ENCODE data around the gene ASTL. TPM values are rescaled to one million over a fixed set of nuclear protein-coding genes. Genes with fewer than 3 reads are reported as not detected.
A peak's percentile ranks its signal among the peaks of the same experiment; 100 is the strongest.

The ASTL gene
- total RNA-seq, 1 experiment from 2014 or later, result 0.79 TPM

- TF ChIP-seq, protein P1, sequence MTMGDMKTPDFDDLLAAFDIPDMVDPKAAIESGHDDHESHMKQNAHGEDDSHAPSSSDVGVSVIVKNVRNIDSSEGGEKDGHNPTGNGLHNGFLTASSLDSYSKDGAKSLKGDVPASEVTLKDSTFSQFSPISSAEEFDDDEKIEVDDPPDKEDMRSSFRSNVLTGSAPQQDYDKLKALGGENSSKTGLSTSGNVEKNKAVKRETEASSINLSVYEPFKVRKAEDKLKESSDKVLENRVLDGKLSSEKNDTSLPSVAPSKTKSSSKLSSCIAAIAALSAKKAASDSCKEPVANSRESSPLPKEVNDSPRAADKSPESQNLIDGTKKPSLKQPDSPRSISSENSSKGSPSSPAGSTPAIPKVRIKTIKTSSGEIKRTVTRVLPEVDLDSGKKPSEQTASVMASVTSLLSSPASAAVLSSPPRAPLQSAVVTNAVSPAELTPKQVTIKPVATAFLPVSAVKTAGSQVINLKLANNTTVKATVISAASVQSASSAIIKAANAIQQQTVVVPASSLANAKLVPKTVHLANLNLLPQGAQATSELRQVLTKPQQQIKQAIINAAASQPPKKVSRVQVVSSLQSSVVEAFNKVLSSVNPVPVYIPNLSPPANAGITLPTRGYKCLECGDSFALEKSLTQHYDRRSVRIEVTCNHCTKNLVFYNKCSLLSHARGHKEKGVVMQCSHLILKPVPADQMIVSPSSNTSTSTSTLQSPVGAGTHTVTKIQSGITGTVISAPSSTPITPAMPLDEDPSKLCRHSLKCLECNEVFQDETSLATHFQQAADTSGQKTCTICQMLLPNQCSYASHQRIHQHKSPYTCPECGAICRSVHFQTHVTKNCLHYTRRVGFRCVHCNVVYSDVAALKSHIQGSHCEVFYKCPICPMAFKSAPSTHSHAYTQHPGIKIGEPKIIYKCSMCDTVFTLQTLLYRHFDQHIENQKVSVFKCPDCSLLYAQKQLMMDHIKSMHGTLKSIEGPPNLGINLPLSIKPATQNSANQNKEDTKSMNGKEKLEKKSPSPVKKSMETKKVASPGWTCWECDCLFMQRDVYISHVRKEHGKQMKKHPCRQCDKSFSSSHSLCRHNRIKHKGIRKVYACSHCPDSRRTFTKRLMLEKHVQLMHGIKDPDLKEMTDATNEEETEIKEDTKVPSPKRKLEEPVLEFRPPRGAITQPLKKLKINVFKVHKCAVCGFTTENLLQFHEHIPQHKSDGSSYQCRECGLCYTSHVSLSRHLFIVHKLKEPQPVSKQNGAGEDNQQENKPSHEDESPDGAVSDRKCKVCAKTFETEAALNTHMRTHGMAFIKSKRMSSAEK (CRISPR knock-in tag; IDR thresholded peaks at IDR 0.05; ENCODE audit: borderline replicate concordance), result no peak
- TF ChIP-seq NR2C2 (CRISPR knock-in tag; IDR thresholded peaks at IDR 0.05), result no peak
- TF ChIP-seq CREM (CRISPR knock-in tag; IDR thresholded peaks at IDR 0.05), result no peak
- TF ChIP-seq TP53 (CRISPR knock-in tag; IDR thresholded peaks at IDR 0.05), result no peak
- no peak for TF ChIP-seq GTF2I (CRISPR knock-in tag; conservative IDR thresholded peaks at IDR 0.05)
- TF ChIP-seq ZNF317 (CRISPR knock-in tag; IDR thresholded peaks at IDR 0.05; ENCODE audit: borderline replicate concordance, low read depth), result no peak
- TF ChIP-seq ZNF219 (CRISPR knock-in tag; IDR thresholded peaks at IDR 0.05; ENCODE audit: borderline replicate concordance), result no peak
Observed at GRCh38 chr2:96186562-96186961, 48.3 kb upstream of the ASTL start (continued).

DNA sequence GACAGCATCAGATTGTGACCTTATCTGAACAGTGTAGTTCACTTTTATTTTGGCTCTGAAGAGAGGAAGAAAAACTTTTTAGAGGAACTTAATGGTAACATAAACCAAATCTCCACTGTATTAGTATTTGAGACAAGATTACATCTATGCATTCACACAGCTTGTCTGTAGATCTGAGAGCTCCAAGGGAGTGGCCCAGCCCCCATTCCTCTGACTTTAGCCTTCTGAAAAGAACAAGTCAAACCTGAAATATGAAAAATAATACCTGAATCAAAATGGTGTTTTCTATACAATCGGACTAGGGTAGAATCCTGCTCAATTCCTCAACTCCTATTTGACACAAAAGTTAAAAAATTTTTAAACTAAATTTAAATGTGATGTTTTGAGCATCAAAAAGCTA is 47.2 kb upstream of the ASTL start:
- Mint-ChIP-seq H3K4me3 (no peak overlapping the region), H3K27me3 (ENCODE audit: low read depth) (no peaks in the 10 kb centered on the region), H3K9me3 (no peaks in the 10 kb centered on the region), H3K36me3 (peaks cover 39% of the 10 kb centered on the region), H3K4me1 (no peaks in the 10 kb centered on the region), H3K27ac (no peak overlapping the region)
- ChIA-PET POLR2A (no interaction called here), CTCF (interaction anchor here (0.8 to 3.2 kb wide), 2 partner anchors 11 to 47 kb away, joined by 4 to 17 read pairs; partner anchors contain the start of gene ASTL)
- no peak for TF ChIP-seq FOXJ3 (CRISPR knock-in tag; IDR thresholded peaks at IDR 0.05; ENCODE audit: borderline replicate concordance)
- TF ChIP-seq, protein P2, sequence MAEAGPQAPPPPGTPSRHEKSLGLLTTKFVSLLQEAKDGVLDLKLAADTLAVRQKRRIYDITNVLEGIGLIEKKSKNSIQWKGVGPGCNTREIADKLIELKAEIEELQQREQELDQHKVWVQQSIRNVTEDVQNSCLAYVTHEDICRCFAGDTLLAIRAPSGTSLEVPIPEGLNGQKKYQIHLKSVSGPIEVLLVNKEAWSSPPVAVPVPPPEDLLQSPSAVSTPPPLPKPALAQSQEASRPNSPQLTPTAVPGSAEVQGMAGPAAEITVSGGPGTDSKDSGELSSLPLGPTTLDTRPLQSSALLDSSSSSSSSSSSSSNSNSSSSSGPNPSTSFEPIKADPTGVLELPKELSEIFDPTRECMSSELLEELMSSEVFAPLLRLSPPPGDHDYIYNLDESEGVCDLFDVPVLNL (CRISPR knock-in tag; IDR thresholded peaks at IDR 0.05; ENCODE audit: borderline replicate concordance, low read depth), result no peak
- no peak for TF ChIP-seq ZBTB21 (CRISPR knock-in tag; IDR thresholded peaks at IDR 0.05; ENCODE audit: borderline replicate concordance)
- TF ChIP-seq GTF2I (CRISPR knock-in tag; conservative IDR thresholded peaks at IDR 0.05), result no peak
- TF ChIP-seq ZNF219 (CRISPR knock-in tag; IDR thresholded peaks at IDR 0.05; ENCODE audit: borderline replicate concordance), result no peak
- TF ChIP-seq, protein P3, sequence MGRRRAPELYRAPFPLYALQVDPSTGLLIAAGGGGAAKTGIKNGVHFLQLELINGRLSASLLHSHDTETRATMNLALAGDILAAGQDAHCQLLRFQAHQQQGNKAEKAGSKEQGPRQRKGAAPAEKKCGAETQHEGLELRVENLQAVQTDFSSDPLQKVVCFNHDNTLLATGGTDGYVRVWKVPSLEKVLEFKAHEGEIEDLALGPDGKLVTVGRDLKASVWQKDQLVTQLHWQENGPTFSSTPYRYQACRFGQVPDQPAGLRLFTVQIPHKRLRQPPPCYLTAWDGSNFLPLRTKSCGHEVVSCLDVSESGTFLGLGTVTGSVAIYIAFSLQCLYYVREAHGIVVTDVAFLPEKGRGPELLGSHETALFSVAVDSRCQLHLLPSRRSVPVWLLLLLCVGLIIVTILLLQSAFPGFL (CRISPR knock-in tag; IDR thresholded peaks at IDR 0.05; ENCODE audit: borderline replicate concordance), result no peak
- no peak for ATAC-seq
- DNase-seq (ENCODE audit: low spot score), result no peak

DNA sequence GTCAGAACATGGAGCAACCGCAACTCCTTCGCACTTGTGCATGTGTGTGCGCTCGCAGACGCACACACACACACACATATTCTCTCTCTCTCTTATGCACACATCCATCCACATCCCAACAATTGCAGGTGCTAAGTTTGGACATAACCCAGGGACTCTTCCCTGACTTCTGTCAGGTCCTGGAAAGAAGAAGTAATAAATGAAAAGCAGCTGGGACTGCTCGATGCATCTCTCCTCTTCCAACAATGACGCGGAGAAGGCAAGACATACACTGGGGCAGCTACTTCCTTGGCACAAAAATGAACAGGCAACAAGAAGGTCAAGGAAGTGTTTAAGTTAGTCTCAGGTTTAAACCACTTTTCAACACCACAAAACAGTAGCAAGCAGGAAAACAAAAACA is 46.7 kb upstream of the ASTL start:
- ATAC-seq (no peak), DNase-seq (ENCODE audit: low spot score) (no peak)
- ChIA-PET POLR2A (no interaction called here), CTCF (interaction anchor here (0.8 to 3.2 kb wide), 2 partner anchors 11 to 46 kb away, joined by 4 to 17 read pairs; partner anchors contain the start of gene ASTL)
- no peak overlapping the region for H3K4me3 Mint-ChIP-seq
- H3K27ac Mint-ChIP-seq, result 0 out of 2 replicates have a peak overlapping the region, but pooled peaks have one; percentile 15
- H3K27me3 Mint-ChIP-seq (ENCODE audit: low read depth), result no peaks in the 10 kb centered on the region
- H3K4me1 Mint-ChIP-seq, result no peaks in the 10 kb centered on the region
- H3K36me3 Mint-ChIP-seq, result peaks cover 39% of the 10 kb centered on the region
- TF ChIP-seq, protein P4, sequence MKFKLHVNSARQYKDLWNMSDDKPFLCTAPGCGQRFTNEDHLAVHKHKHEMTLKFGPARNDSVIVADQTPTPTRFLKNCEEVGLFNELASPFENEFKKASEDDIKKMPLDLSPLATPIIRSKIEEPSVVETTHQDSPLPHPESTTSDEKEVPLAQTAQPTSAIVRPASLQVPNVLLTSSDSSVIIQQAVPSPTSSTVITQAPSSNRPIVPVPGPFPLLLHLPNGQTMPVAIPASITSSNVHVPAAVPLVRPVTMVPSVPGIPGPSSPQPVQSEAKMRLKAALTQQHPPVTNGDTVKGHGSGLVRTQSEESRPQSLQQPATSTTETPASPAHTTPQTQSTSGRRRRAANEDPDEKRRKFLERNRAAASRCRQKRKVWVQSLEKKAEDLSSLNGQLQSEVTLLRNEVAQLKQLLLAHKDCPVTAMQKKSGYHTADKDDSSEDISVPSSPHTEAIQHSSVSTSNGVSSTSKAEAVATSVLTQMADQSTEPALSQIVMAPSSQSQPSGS (CRISPR knock-in tag; IDR thresholded peaks at IDR 0.05; ENCODE audit: borderline replicate concordance, low read depth), result no peak
- TF ChIP-seq, protein P5, sequence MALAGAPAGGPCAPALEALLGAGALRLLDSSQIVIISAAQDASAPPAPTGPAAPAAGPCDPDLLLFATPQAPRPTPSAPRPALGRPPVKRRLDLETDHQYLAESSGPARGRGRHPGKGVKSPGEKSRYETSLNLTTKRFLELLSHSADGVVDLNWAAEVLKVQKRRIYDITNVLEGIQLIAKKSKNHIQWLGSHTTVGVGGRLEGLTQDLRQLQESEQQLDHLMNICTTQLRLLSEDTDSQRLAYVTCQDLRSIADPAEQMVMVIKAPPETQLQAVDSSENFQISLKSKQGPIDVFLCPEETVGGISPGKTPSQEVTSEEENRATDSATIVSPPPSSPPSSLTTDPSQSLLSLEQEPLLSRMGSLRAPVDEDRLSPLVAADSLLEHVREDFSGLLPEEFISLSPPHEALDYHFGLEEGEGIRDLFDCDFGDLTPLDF (CRISPR knock-in tag; IDR thresholded peaks at IDR 0.05), result no peak
- TF ChIP-seq JUN (CRISPR knock-in tag; IDR thresholded peaks at IDR 0.05) (no peak), MLX (CRISPR knock-in tag; IDR thresholded peaks at IDR 0.05) (no peak)
- H3K9me3 Mint-ChIP-seq, result no peaks in the 10 kb centered on the region
